HK-2 (cell line): ENCODE results near the gene CD7.

Experiments used
- DNase-seq: peaks from one replicate; pipeline ENCODE4 v3.0.0-alpha.2; 2018; ENCODE audit not compliant: unreplicated experiment

The CD7 gene

GRCh38 chr17:82328141-82328993 lies 11.0 kb upstream of the CD7 start:
- no peak for DNase-seq

DNA sequence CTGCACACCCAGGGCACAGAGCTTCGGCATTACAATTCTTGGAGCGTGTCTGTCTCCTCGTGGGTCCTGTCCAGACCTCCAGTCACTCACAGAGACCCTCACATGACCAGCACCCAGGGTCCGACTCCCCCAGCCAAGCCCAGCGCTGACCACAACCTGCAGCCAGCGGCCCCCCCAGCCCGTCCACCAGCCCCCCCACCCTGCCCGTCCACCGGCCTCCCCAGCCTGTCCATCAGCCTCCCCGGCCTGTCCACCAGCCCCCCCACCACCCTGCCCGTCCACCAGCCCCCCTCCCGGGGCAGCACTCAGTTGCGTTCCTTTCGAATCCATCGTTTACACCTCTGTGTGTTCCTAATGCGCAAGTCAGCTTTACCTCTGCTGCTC lies 10.3 kb upstream of the CD7 start:
- no peak for DNase-seq

DNA sequence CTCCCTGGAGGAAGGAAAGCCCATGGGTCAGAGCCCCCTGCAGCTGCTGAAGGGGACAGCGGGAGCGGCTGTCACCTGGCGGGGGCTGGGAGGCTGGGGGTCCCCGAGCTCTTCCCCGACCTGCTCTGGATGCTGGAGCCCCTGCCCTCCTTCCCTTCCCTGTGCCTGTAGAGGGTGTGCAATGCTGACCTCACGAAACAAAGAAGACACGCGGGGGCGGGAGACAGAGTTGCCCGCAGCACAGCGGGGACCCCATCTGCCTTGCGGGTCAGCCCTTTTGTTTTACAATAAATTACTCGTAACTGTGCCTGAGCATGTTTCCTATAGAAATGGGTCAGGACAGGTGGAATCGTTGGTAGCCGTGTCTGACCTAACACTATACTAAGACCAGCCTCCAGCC lies 9.9 kb upstream of the CD7 start:
- DNase-seq, result no peak

- no peak for DNase-seq
These were observed 8.1 kb upstream of the CD7 start for GRCh38 chr17:82325286-82326180.

- no peak for DNase-seq
These were observed 7.3 kb upstream of the CD7 start for GRCh38 chr17:82324566-82325285.

- no peak for DNase-seq
These were observed 6.3 kb upstream of the CD7 start for GRCh38 chr17:82323514-82324234.

DNA sequence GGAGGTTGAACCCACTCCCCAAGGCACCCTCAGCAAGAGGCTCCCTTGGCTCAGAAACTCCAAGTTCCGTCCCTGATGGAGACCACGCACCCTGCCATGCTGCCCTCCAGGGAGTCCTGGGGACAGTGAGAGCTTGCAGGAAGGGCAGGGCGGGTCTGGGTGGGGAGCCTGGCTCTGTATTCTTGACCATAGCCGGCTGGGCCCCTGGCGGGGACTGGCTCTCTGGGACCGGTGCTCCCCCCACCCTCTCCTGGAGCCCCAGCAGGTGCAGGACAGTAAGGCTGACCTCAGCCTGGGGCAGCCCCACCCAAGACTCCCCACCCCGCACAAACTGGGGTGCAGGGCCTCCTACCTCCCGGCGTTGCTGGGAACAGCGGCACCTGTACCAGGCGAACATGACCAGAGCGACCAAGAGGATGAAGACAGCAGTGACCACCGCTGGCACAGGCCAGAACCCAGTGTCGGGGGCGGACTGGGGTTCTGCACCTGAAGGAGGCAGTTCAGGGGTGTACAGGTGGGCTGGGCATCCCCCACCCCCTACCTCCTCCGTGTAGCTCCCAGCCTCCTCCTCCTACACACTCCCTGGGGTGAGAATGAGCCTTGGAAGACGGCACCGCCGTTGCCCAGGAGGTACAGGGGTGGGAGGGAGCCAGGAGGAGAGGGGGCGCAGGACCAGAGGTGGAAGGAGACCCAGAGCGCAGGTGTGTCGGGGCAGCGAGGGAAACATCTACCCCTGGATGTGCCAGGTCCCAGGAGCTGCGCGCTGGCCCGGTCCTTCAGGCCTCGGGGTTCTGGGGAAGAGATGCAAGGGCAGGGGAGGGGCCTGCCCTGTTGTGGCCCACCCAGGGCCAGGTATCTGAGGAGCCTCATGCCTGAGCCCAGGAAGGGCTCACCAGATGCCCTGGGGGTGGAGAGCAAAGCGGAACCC lies 5.4 kb upstream of the CD7 start:
- DNase-seq, result no peak

GRCh38 chr17:82321947-82322466 lies 4.6 kb upstream of the CD7 start:
- DNase-seq, result no peak

DNA sequence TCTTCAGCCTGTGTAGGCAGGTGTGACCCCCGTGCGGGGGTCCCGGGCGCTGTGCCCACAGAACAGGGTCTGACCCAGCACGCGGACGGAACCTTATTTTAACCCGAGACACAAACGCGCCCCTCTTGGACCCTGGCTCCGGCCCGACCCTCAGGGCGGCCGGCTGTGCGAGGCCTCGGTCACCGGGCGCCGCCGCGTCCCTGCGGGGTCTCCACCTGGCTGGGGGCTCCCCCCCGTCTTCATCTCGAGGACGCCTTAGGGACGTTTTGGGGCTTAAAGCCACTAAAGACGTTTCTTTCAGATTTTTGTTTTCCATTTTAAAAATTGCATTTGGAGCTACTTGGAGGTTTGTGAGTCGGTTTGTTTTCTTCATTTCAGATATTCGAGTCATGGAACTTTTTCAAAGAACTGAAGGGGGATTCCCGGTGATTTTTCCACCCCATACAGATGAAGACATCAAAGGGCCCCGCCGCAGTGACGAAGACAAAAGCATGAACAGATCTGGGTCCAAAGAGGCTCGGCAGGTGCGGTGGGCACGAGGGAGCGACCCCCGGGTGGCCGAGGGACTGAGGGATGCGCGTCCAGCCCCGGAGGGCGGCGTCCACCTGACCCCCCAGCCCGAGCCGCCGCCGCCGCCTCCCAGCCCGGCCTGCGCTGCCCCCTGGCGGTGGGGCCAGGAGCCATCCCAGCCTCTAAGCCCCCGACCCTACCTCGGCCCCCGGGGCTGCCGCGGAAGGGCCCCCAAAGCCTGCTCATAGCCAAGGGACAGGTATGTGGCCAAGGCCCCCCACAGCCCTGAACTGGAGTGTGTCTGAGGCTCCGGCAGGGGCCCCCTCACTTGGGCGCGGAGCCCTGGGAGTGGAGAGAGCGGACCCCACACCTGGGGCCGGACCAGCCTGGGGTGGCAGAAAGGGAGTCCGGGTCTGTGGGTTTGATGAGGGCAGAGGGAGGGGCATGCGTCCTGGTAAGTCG lies 3.8 kb upstream of the CD7 start:
- no peak for DNase-seq

GRCh38 chr17:82320140-82320840 lies 2.9 kb upstream of the CD7 start:
- DNase-seq, result no peak

DNA sequence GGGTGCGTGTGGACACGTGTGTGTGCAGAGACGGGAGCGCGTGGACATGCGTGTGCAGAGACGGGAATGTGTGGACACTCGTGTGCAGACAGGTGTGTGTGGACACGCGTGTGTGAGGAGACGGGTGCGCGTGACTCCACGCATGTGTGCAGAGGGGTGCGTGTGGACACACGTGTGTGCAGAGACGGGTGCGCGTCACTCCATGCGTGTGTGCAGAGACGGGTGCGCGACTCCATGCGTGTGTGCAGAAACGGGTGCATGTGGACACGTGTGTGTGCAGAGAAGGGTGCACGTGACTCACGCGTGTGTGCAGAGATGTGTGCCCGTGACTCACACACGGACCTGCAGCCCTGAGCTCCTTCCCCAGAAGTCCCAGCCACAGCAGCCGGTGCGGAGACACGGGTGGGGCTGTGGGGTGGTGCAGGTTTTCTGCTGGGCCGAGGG lies 2.2 kb upstream of the CD7 start:
- no peak for DNase-seq

DNA sequence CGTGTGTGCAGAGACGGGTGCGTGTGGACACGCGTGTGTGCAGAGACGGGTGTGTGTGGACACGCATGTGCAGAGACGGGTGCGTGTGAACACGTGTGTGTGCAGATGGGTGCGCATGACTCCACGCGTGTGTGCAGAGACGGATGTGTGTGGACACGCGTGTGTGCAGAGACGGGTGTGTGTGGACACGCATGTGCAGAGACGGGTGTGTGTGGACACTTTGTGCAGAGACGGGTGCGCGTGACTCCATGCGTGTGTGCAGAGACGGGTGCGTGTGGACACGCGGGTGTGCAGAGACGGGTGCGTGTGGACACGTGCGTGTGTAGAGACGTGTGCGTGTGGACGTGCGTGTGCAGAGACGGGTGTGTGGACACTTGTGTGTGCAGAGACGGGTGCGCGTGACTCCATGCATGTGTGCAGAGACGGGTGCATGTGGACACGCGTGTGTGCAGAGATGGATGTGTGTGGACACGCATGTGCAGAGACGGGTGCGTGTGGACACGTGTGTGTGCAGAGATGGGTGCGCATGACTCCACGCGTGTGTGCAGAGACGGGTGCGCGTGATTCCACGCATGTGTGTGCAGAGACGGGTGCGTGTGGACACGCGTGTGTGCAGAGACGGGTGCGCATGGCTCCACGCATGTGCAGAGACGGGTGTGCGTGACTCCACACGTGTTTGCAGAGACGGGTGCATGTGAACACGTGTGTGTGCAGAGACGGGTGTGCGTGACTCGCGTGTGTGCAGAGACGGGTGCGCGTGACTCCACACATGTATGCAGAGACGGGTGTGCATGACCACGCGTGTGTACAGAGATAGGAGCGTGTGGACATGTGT lies 1.6 kb upstream of the CD7 start:
- DNase-seq, result no peak

DNA sequence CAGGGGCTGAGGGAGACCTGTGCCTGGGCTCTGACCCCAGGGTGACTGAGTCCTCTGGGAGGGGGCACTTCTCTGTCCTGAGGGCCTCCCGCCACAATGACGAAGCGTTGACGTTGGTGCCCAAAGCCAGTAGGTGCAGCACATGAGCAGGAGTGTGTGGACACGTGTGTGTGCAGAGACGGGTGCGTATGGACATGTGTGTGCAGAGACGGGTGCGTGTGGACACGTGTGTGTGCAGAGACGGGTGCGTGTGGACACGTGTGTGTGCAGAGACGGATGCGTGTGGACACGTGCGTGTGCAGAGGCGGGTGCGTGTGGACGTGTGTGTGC lies 726 bp upstream of the CD7 start:
- DNase-seq, result no peak

GRCh38 chr17:82316651-82317393 lies 586 bp downstream of the CD7 start:
- no peak for DNase-seq

- no peak for DNase-seq
These were observed 1.6 kb downstream of the CD7 start for GRCh38 chr17:82315703-82316358.
